ENCODE results near the gene ACKR1.

Gene ACKR1

DNA sequence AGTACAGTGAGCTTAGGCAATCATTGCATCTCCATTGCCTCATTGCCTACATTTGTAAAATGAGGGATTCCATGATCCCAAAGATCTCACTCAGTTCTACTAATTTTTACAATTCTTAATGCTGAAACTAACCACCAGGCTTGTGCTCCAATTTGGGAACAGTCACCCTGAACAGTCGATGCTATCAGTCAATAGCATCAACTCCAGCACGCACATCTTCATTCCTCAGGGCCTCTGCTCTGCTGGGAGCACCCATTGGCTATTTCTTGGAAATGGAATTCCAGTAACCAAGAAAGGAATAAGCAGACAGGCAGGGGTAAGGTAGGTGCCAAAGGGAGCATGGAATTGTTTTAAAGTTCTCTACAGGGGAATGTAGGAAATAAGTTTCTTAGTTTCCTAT is 14.2 kb upstream of the ACKR1 start:
- no peak overlapping the region for H3K4me3 ChIP-seq (ENCODE audit: low read length, poor library complexity, severe bottlenecking)
- H3K9ac ChIP-seq (ENCODE audit: low read depth, low read length, poor library complexity, severe bottlenecking): no peak overlapping the region
- no peaks in the 10 kb centered on the region for H3K79me2 ChIP-seq (ENCODE audit: insufficient read depth, low read length)
- no peaks in the 10 kb centered on the region for H3K4me1 ChIP-seq (ENCODE audit: insufficient read depth, low read length, poor library complexity, severe bottlenecking)
- no peak overlapping the region for H3K4me2 ChIP-seq (ENCODE audit: low read depth, low read length, poor library complexity, severe bottlenecking)
- no peaks in the 10 kb centered on the region for H3K36me3 ChIP-seq (ENCODE audit: insufficient read depth, low read length)
- no peaks in the 10 kb centered on the region for H3K9me3 ChIP-seq (ENCODE audit: insufficient read depth, low read depth, low read length)
- no peaks in the 10 kb centered on the region for H3K27me3 ChIP-seq (ENCODE audit: insufficient read depth, low read length, poor library complexity, severe bottlenecking)
- TF ChIP-seq, protein P1, sequence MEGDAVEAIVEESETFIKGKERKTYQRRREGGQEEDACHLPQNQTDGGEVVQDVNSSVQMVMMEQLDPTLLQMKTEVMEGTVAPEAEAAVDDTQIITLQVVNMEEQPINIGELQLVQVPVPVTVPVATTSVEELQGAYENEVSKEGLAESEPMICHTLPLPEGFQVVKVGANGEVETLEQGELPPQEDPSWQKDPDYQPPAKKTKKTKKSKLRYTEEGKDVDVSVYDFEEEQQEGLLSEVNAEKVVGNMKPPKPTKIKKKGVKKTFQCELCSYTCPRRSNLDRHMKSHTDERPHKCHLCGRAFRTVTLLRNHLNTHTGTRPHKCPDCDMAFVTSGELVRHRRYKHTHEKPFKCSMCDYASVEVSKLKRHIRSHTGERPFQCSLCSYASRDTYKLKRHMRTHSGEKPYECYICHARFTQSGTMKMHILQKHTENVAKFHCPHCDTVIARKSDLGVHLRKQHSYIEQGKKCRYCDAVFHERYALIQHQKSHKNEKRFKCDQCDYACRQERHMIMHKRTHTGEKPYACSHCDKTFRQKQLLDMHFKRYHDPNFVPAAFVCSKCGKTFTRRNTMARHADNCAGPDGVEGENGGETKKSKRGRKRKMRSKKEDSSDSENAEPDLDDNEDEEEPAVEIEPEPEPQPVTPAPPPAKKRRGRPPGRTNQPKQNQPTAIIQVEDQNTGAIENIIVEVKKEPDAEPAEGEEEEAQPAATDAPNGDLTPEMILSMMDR (conservative IDR thresholded peaks at IDR 0.05; ENCODE audit: low read length): no peak
- no peak for TF ChIP-seq EZH2phosphoT487 (IDR thresholded peaks at IDR 0.05; ENCODE audit: borderline replicate concordance)
- H2AFZ ChIP-seq (ENCODE audit: low read length): no peak overlapping the region
- H3F3A ChIP-seq (ENCODE audit: low read depth): no peaks in the 10 kb centered on the region
- H3K9me2 ChIP-seq (replicated peaks; ENCODE audit: low read depth, low read length): no peaks in the 10 kb centered on the region
- H4K20me1 ChIP-seq (ENCODE audit: insufficient read depth, low read length, poor library complexity, severe bottlenecking): no peaks in the 10 kb centered on the region

DNA sequence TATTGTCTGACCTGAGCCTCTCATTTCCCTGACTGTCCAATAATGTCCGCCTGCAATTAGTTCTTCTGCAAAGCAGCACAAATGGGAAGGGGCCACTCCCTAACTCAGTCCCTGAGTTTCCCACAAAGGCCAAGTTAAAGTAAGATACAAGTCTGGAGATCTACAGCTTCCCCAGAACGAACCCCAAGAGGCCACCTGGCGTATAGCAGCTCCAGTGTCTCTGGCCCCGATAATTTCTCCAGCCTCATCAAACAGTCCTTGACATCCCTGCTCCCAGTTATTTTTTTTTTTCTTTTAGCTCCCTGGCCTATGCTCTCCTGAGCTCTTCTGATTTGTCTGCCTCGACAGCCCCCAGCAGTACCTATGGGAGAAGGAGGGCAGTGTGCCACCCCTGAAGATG is 8.1 kb upstream of the ACKR1 start:
- H4K20me1 ChIP-seq (ENCODE audit: insufficient read depth, low read length, poor library complexity, severe bottlenecking): no peaks in the 10 kb centered on the region
- peaks cover 22% of the 10 kb centered on the region for H3K4me1 ChIP-seq (ENCODE audit: insufficient read depth, low read length, poor library complexity, severe bottlenecking)
- H3K9ac ChIP-seq (ENCODE audit: low read depth, low read length, poor library complexity, severe bottlenecking): no peak overlapping the region
- H3K36me3 ChIP-seq (ENCODE audit: insufficient read depth, low read length): no peaks in the 10 kb centered on the region
- no peak overlapping the region for H3K4me2 ChIP-seq (ENCODE audit: low read depth, low read length, poor library complexity, severe bottlenecking)
- H2AFZ ChIP-seq (ENCODE audit: low read length): no peak overlapping the region
- H3K27me3 ChIP-seq (ENCODE audit: insufficient read depth, low read length, poor library complexity, severe bottlenecking): no peaks in the 10 kb centered on the region
- H3K9me2 ChIP-seq (replicated peaks; ENCODE audit: low read depth, low read length): no peaks in the 10 kb centered on the region
- H3K4me3 ChIP-seq (ENCODE audit: low read length, poor library complexity, severe bottlenecking): no peak overlapping the region
- no peaks in the 10 kb centered on the region for H3K79me2 ChIP-seq (ENCODE audit: insufficient read depth, low read length)
- TF ChIP-seq, protein P1 (conservative IDR thresholded peaks at IDR 0.05; ENCODE audit: low read length): peak; percentile 50
- TF ChIP-seq EZH2phosphoT487 (IDR thresholded peaks at IDR 0.05; ENCODE audit: borderline replicate concordance): no peak
- H3K9me3 ChIP-seq (ENCODE audit: insufficient read depth, low read depth, low read length): no peaks in the 10 kb centered on the region
- H3F3A ChIP-seq (ENCODE audit: low read depth): no peaks in the 10 kb centered on the region

DNA sequence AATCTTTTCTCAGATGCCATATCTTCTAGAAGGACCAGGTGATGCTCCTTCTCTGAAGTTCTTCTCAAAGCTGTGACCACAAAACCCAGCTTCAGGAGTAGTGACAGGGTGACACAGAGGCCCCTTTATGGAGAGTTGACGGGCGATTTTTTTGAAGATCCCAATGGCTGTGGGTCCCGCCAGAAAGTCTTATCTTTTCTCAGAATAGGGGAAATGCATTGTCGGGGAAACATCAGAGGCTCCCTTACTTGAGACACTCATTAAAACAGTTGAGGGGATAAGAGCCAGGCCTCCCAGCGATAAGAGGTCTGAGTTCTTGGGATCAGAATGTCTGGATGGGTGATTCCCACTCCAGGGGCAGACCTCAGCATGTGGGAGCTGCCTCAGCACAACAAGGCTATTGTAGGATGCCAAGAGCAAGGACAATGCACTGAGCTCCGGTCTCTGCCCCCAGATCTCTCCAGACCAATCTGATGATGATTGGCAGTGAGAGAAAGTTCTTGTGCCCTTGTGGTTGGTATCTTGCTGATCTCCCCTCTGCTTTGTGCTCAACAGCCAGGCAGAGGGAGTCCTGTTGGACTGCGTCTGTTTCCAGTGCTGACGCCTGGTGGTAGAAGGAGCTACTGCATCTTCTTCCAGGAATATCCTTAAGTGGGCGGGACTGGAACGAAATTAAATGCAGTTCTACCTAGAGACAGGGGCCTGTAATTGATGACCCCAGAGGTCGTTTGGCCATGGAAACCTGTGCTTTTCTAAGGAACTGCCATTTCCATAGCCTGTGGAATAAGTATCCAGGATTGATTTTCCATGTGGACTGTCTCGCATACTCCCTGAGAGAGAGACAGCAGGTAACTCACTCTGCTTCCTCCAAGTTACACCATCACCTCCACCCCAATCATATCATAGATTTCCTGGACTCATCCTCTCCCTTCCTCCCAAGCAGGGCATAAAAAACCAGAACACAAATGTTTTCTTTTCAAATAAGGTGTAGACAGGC is 6.8 kb upstream of the ACKR1 start:
- H3K9me2 ChIP-seq (replicated peaks; ENCODE audit: low read depth, low read length): no peaks in the 10 kb centered on the region
- H3K36me3 ChIP-seq (ENCODE audit: insufficient read depth, low read length): no peaks in the 10 kb centered on the region
- no peaks in the 10 kb centered on the region for H3K79me2 ChIP-seq (ENCODE audit: insufficient read depth, low read length)
- H2AFZ ChIP-seq (ENCODE audit: low read length): no peak overlapping the region
- H4K20me1 ChIP-seq (ENCODE audit: insufficient read depth, low read length, poor library complexity, severe bottlenecking): no peaks in the 10 kb centered on the region
- H3K9me3 ChIP-seq (ENCODE audit: insufficient read depth, low read depth, low read length): no peaks in the 10 kb centered on the region
- H3K4me2 ChIP-seq (ENCODE audit: low read depth, low read length, poor library complexity, severe bottlenecking): no peak overlapping the region
- H3K4me3 ChIP-seq (ENCODE audit: low read length, poor library complexity, severe bottlenecking): no peak overlapping the region
- no peaks in the 10 kb centered on the region for H3F3A ChIP-seq (ENCODE audit: low read depth)
- H3K4me1 ChIP-seq (ENCODE audit: insufficient read depth, low read length, poor library complexity, severe bottlenecking): peaks cover 33% of the 10 kb centered on the region
- no peaks in the 10 kb centered on the region for H3K27me3 ChIP-seq (ENCODE audit: insufficient read depth, low read length, poor library complexity, severe bottlenecking)
- H3K9ac ChIP-seq (ENCODE audit: low read depth, low read length, poor library complexity, severe bottlenecking): no peak overlapping the region
- TF ChIP-seq EZH2phosphoT487 (IDR thresholded peaks at IDR 0.05; ENCODE audit: borderline replicate concordance): no peak
- TF ChIP-seq, protein P1 (conservative IDR thresholded peaks at IDR 0.05; ENCODE audit: low read length): peak; percentile 86

Measured in Loucy (cell line).